HL-60 (cell line): Measurements from ENCODE around the gene AFDN.

Experiments
- DNase-seq, 2 experiments: peaks; one replicate each; pipeline ENCODE4 v3.0.0-alpha.2; 2010 to 2020; ENCODE audit warnings: low read depth in 1 of 2, low spot score in 1 of 2
- H3K27ac ChIP-seq: fragments of 250-450 bp; sonication (Bioruptor Pico); replicated peaks from 2 replicates; pipeline ENCODE4 v1.5.1; 2020; ENCODE audit warnings: mild to moderate bottlenecking, moderate library complexity
- H3K27me3 ChIP-seq: fragments of 250-450 bp; sonication (Bioruptor Pico); 2 replicates; pipeline ENCODE4 v1.5.1; 2021; ENCODE audit warnings: mild to moderate bottlenecking, moderate library complexity; ENCODE audit not compliant: insufficient read depth, poor library complexity, severe bottlenecking
- H3K4me3 ChIP-seq: replicated peaks from 2 replicates; pipeline ENCODE4 v1.5.1; 2011; ENCODE audit warnings: mild to moderate bottlenecking, control low read depth, low read length; ENCODE audit not compliant: insufficient read depth
- CTCF ChIP-seq: IDR thresholded peaks from one replicate; pipeline ENCODE4 v1.5.1; 2011; ENCODE audit warnings: low read length, control low read depth, inconsistent platforms; ENCODE audit not compliant: insufficient read depth
- GABPA ChIP-seq: IDR thresholded peaks from 2 replicates; pipeline ENCODE4 v1.6.1; 2012; ENCODE audit warnings: low read depth
- POLR2AphosphoS5 ChIP-seq: IDR thresholded peaks from 2 replicates; pipeline ENCODE4 v1.6.1; 2012; ENCODE audit warnings: low read depth
- SPI1 ChIP-seq: IDR thresholded peaks from 2 replicates; pipeline ENCODE4 v1.6.1; 2012; ENCODE audit warnings: low read depth, mild to moderate bottlenecking, borderline replicate concordance
- TF ChIP-seq, protein P1 (sequence below): IDR thresholded peaks from 2 replicates; pipeline ENCODE4 v1.6.1; 2012; ENCODE audit warnings: low read depth; ENCODE audit not compliant: insufficient replicate concordance

AFDN gene

DNA sequence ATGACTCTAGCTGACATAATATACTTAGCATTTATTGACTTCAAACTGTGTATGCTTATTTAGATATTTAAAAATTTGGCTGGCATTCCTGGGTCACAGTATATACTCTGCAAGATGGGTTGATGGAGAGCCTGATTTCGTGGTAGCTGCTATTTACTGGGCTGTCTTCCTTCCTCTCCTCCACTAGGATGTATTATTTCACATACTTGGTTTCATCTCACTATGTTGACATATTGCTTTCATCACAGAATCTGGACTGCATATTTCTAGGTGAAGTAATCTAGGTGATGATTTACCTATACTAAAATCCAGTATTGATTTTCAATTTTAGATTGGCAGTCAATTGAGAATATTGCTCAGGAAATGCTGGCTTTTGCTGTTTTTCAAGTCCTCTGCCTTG lies 15.7 kb downstream of the AFDN start:
- no peak overlapping the region for H3K27ac ChIP-seq
- TF ChIP-seq, protein P1, sequence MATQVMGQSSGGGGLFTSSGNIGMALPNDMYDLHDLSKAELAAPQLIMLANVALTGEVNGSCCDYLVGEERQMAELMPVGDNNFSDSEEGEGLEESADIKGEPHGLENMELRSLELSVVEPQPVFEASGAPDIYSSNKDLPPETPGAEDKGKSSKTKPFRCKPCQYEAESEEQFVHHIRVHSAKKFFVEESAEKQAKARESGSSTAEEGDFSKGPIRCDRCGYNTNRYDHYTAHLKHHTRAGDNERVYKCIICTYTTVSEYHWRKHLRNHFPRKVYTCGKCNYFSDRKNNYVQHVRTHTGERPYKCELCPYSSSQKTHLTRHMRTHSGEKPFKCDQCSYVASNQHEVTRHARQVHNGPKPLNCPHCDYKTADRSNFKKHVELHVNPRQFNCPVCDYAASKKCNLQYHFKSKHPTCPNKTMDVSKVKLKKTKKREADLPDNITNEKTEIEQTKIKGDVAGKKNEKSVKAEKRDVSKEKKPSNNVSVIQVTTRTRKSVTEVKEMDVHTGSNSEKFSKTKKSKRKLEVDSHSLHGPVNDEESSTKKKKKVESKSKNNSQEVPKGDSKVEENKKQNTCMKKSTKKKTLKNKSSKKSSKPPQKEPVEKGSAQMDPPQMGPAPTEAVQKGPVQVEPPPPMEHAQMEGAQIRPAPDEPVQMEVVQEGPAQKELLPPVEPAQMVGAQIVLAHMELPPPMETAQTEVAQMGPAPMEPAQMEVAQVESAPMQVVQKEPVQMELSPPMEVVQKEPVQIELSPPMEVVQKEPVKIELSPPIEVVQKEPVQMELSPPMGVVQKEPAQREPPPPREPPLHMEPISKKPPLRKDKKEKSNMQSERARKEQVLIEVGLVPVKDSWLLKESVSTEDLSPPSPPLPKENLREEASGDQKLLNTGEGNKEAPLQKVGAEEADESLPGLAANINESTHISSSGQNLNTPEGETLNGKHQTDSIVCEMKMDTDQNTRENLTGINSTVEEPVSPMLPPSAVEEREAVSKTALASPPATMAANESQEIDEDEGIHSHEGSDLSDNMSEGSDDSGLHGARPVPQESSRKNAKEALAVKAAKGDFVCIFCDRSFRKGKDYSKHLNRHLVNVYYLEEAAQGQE = no peak
- no peak for TF ChIP-seq POLR2AphosphoS5
- H3K27me3 ChIP-seq = no peaks in the 10 kb centered on the region
- H3K4me3 ChIP-seq = no peak overlapping the region
- DNase-seq = no peak

DNA sequence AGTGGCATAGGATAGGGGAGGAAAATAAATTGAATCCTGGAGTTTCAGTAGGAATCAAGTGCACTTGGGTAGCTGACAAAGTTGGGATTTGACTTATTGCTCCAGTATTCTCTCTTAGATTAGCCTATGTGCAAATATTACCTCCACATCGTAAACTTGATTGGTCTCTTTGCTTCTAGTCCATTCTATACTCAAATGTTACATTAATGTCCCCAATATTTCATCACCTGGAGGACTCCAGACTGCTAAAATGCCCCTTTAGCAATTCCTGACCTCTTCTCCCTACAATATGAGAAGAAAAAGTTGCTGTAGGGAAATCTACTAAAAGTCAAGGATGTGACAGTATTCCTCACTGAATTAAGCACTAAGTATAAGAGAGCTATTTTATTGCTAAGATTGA lies 16.3 kb downstream of the AFDN start:
- Histone ChIP-seq H3K4me3 (no peak overlapping the region), H3K27me3 (no peaks in the 10 kb centered on the region), H3K27ac (no peak overlapping the region)
- no peak for TF ChIP-seq GABPA
- TF ChIP-seq CTCF = no peak
- TF ChIP-seq POLR2AphosphoS5 = no peak
- TF ChIP-seq, protein P1 = no peak
- TF ChIP-seq SPI1 = no peak
- DNase-seq = no peak

GRCh38 chr6:167845856-167846255 lies 19.1 kb downstream of the AFDN start:
- Histone ChIP-seq H3K27me3 (no peaks in the 10 kb centered on the region), H3K27ac (no peak overlapping the region)
- TF ChIP-seq CTCF (no peak), POLR2AphosphoS5 (no peak), GABPA (no peak), SPI1 (no peak)
- TF ChIP-seq, protein P1 = no peak

More at GRCh38 chr6:167845856-167846255, 19.1 kb downstream of the AFDN start:
- no peak overlapping the region for H3K4me3 ChIP-seq
- DNase-seq = no peak
